ENCODE data around the gene P3H4.
"Not testable (repeated sequence)": the region's sequence is repeated elsewhere in the genome, so short reads cannot be mapped to it uniquely, and the experiment has no call there.

Gene P3H4

GRCh38 chr17:41811549-41812380, at the start of gene P3H4:
Gene P3H4 (minus strand): TSS chr17:41811949. CDS start chr17:41811915, 34 bp downstream.
- DNase-seq = peak; percentile 60

GRCh38 chr17:41860254-41860931, 48.6 kb upstream of the P3H4 start:
- no peak for DNase-seq

- not testable (repeated sequence) for DNase-seq
Measured at GRCh38 chr17:41851382-41851781, 39.6 kb upstream of the P3H4 start.

- no peak for DNase-seq
Measured at GRCh38 chr17:41849251-41849990, 37.7 kb upstream of the P3H4 start.

- no peak for DNase-seq
Measured at GRCh38 chr17:41848788-41849187, 37.0 kb upstream of the P3H4 start.

GRCh38 chr17:41844971-41845370, 33.2 kb upstream of the P3H4 start:
- no peak for DNase-seq

- DNase-seq = not testable (repeated sequence)
Measured at GRCh38 chr17:41840781-41841180, 29.0 kb upstream of the P3H4 start.

- DNase-seq = not testable (repeated sequence)
Measured at GRCh38 chr17:41839448-41839847, 27.7 kb upstream of the P3H4 start.

GRCh38 chr17:41837761-41838538, 26.2 kb upstream of the P3H4 start, which contains the start of gene KLHL10:
Gene KLHL10 (plus strand): TSS chr17:41837825. CDS start chr17:41837933, 108 bp downstream.
- DNase-seq = no peak

GRCh38 chr17:41836550-41837196, 24.9 kb upstream of the P3H4 start:
- DNase-seq = no peak

GRCh38 chr17:41835800-41836549, 24.2 kb upstream of the P3H4 start, which contains the start of gene NT5C3B:
Gene NT5C3B (minus strand): TSS chr17:41836232. CDS start chr17:41836193, 39 bp downstream.
- peak; percentile 44 for DNase-seq

- no peak for DNase-seq
Measured at GRCh38 chr17:41835214-41835799, 23.6 kb upstream of the P3H4 start.

GRCh38 chr17:41829961-41830360, 18.2 kb upstream of the P3H4 start:
- not testable (repeated sequence) for DNase-seq

GRCh38 chr17:41825175-41825845, 13.6 kb upstream of the P3H4 start:
- no peak for DNase-seq

GRCh38 chr17:41824086-41824485, 12.3 kb upstream of the P3H4 start:
- DNase-seq = no peak

- no peak for DNase-seq
Measured at GRCh38 chr17:41823580-41823979, 11.8 kb upstream of the P3H4 start.

GRCh38 chr17:41823141-41823524, 11.4 kb upstream of the P3H4 start:
- DNase-seq = no peak

- DNase-seq = no peak
Measured at GRCh38 chr17:41822216-41823140, 10.7 kb upstream of the P3H4 start.

GRCh38 chr17:41821776-41822175, 10.0 kb upstream of the P3H4 start:
- DNase-seq = no peak

Measured in NCI-H1694 treated with DMSO at 0.1 percent for 48 hours (cell line).